Measurements from ENCODE around the gene SHROOM3.

SHROOM3 gene

GRCh38 chr4:76799718-76800117 lies 364.7 kb downstream of the SHROOM3 start:
- Mint-ChIP-seq H3K4me3 (no peak overlapping the region), H3K9me3 (peaks cover 3% of the 10 kb centered on the region), H3K4me1 (peaks cover 50% of the 10 kb centered on the region), H3K27me3 (ENCODE audit: low read depth) (no peaks in the 10 kb centered on the region), H3K27ac (peak overlapping the region in 2 of 3 experiments; percentile 6 to 99), H3K36me3 (ENCODE audit: low read depth) (no peaks in the 10 kb centered on the region)
- no peak for TF ChIP-seq CTCF (IDR thresholded peaks at IDR 0.05; ENCODE audit: unreplicated experiment in 3 of 3)

GRCh38 chr4:76800902-76801301 lies 365.9 kb downstream of the SHROOM3 start:
- no peak for TF ChIP-seq CTCF (IDR thresholded peaks at IDR 0.05; ENCODE audit: unreplicated experiment in 3 of 3)
- Mint-ChIP-seq H3K4me3 (no peak overlapping the region), H3K9me3 (peaks cover 3% of the 10 kb centered on the region), H3K36me3 (ENCODE audit: low read depth) (no peaks in the 10 kb centered on the region), H3K4me1 (peaks cover 50% of the 10 kb centered on the region), H3K27ac (peak overlapping the region; percentile 32 to 99 (median 80)), H3K27me3 (ENCODE audit: low read depth) (no peaks in the 10 kb centered on the region)

- Mint-ChIP-seq H3K4me3 (peak overlapping the region; percentile 64 to 68 (median 66)), H3K36me3 (ENCODE audit: low read depth) (peaks cover 7% of the 10 kb centered on the region), H3K4me1 (peaks cover 55% of the 10 kb centered on the region), H3K27me3 (ENCODE audit: low read depth) (no peaks in the 10 kb centered on the region), H3K27ac (peak overlapping the region; percentile 96 to 99 (median 97)), H3K9me3 (peaks cover 9% of the 10 kb centered on the region)
- TF ChIP-seq CTCF (IDR thresholded peaks at IDR 0.05; ENCODE audit: unreplicated experiment in 3 of 3), result no peak
These were observed 366.7 kb downstream of the SHROOM3 start for GRCh38 chr4:76801621-76802235.

- no peaks in the 10 kb centered on the region for H3K27me3 Mint-ChIP-seq (ENCODE audit: low read depth)
- H3K27ac Mint-ChIP-seq, result peak overlapping the region; percentile 96 to 99 (median 97)
- H3K4me3 Mint-ChIP-seq, result peak overlapping the region; percentile 64 to 68 (median 66)
- H3K9me3 Mint-ChIP-seq, result peaks cover 15% of the 10 kb centered on the region
- peaks cover 11% of the 10 kb centered on the region for H3K36me3 Mint-ChIP-seq (ENCODE audit: low read depth)
- peak in 2 of 3 experiments; percentile 27 to 30 for TF ChIP-seq CTCF (IDR thresholded peaks at IDR 0.05; ENCODE audit: unreplicated experiment in 3 of 3)
- peaks cover 55% of the 10 kb centered on the region for H3K4me1 Mint-ChIP-seq
These were observed 367.4 kb downstream of the SHROOM3 start for GRCh38 chr4:76802236-76803021.

GRCh38 chr4:76803522-76803921 lies 368.5 kb downstream of the SHROOM3 start:
- Mint-ChIP-seq H3K9me3 (peaks cover 24% of the 10 kb centered on the region), H3K4me3 (no peak overlapping the region), H3K4me1 (peaks cover 51% of the 10 kb centered on the region), H3K36me3 (ENCODE audit: low read depth) (peaks cover 19% of the 10 kb centered on the region), H3K27me3 (ENCODE audit: low read depth) (no peaks in the 10 kb centered on the region), H3K27ac (peak overlapping the region; percentile 96 to 99 (median 97))
- TF ChIP-seq CTCF (IDR thresholded peaks at IDR 0.05; ENCODE audit: unreplicated experiment in 3 of 3), result no peak

All from nephron (organoid).